CD4-positive, alpha-beta T cell (primary cell): ENCODE measurements around the gene ARID3A. TPM values are rescaled to one million over a fixed set of nuclear protein-coding genes. Genes with fewer than 3 reads are reported as not detected.

ENCODE experiments used
- ATAC-seq: fragments of 200-7000 bp; cut with Tn5 transposase; one replicate; pipeline ENCODE4 v1.10.0; 2022; ENCODE audit warnings: mild to moderate bottlenecking; ENCODE audit not compliant: poor library complexity
- CTCF ChIA-PET: fragments of 350-600 bp; sonication (Branson Sonifier 250); formaldehyde crosslinking; loops from one replicate; lab custom pipeline; 2021; ENCODE audit warnings: antibody characterized with exemption, inconsistent platforms; lab: Charles Lee
- POLR2A ChIA-PET: fragments of 350-600 bp; sonication (Branson Sonifier 250); formaldehyde crosslinking; loops from one replicate; lab custom pipeline; 2021; ENCODE audit warnings: antibody characterized with exemption, inconsistent platforms; lab: Charles Lee
- DNase-seq, 14 experiments: peaks; one replicate each; pipeline ENCODE4 v3.0.0-alpha.2; 2013 to 2020; ENCODE audit warnings: mixed read lengths in 2 of 14
- H3K27ac ChIP-seq, 2 donors: one replicate each; pipeline versions ENCODE4 v1.5.1 to v1.7.0; 2013; ENCODE audit warnings: low read length in 2 of 2, low read depth in 1 of 2, mild to moderate bottlenecking in 1 of 2
- H3K27me3 ChIP-seq, 2 experiments: 1 replicate in 1 of 2; 2 replicates in 1 of 2; pipeline versions ENCODE4 v1.6.1 to v1.7.0; 2013; ENCODE audit warnings: low read length in 2 of 2, control low read depth in 1 of 2, mild to moderate bottlenecking in 1 of 2, moderate library complexity in 1 of 2; ENCODE audit not compliant: insufficient read depth in 2 of 2, control insufficient read depth in 1 of 2
- H3K36me3 ChIP-seq: one replicate; pipeline ENCODE4 v1.6.1; 2013; ENCODE audit warnings: low read length, control low read depth; ENCODE audit not compliant: insufficient read depth
- H3K4me1 ChIP-seq: one replicate; pipeline ENCODE4 v1.6.1; 2013; ENCODE audit warnings: low read length, control low read depth; ENCODE audit not compliant: insufficient read depth
- H3K4me3 ChIP-seq: one replicate; pipeline ENCODE4 v1.5.1; 2013; ENCODE audit warnings: mild to moderate bottlenecking, low read length, moderate library complexity
- H3K9me3 ChIP-seq, 2 experiments: 1 replicate in 1 of 2; 2 replicates in 1 of 2; pipeline versions ENCODE4 v1.6.1 to v1.7.0; 2013; ENCODE audit warnings: low read length in 2 of 2, mild to moderate bottlenecking in 2 of 2, control low read depth in 1 of 2, moderate library complexity in 1 of 2; ENCODE audit not compliant: control insufficient read depth in 1 of 2, insufficient read depth in 1 of 2
- H3K27ac Mint-ChIP-seq: one replicate; pipeline ENCODE4 v1.8.0; 2020; ENCODE audit warnings: mixed read lengths
- H3K27me3 Mint-ChIP-seq: one replicate; pipeline ENCODE4 v1.8.0; 2021; ENCODE audit warnings: mixed read lengths
- H3K36me3 Mint-ChIP-seq: one replicate; pipeline ENCODE4 v1.8.0; 2021; ENCODE audit warnings: low read depth, mixed read lengths
- H3K4me1 Mint-ChIP-seq: one replicate; pipeline ENCODE4 v1.8.0; 2021; ENCODE audit warnings: low read depth, mixed read lengths
- H3K4me3 Mint-ChIP-seq: one replicate; pipeline ENCODE4 v1.8.0; 2020; ENCODE audit warnings: mild to moderate bottlenecking, mixed read lengths
- H3K9me3 Mint-ChIP-seq: one replicate; pipeline ENCODE4 v1.8.0; 2020; ENCODE audit warnings: mixed read lengths
- intact Hi-C, 2 experiments: fragments of 100-400 bp; cut with DNase I in 1 of 2; cut with micrococcal nuclease in 1 of 2; formaldehyde crosslinking; loops; one replicate each; pipeline versions ENCODE4 v1.15.1 to v1.9.0; 2023 to 2025; cut with DNase I, micrococcal nuclease
- total RNA-seq, 174 experiments: library from RNA in 2 of 174; stranded (reverse) in 2 of 174; gene quantifications; one replicate each; pipeline ENCODE4 v1.2.3 and lab custom pipeline; 2021 to 2026
- TF ChIP-seq, protein P1 (sequence below): fragments of 200-600 bp; IDR thresholded peaks from one replicate; pipeline ENCODE4 v1.8.0; 2022; ENCODE audit warnings: antibody characterized with exemption, mild to moderate bottlenecking

Gene ARID3A
- total RNA-seq, 2 experiments from 2014 or later: 3.7 to 4.1 TPM

DNA sequence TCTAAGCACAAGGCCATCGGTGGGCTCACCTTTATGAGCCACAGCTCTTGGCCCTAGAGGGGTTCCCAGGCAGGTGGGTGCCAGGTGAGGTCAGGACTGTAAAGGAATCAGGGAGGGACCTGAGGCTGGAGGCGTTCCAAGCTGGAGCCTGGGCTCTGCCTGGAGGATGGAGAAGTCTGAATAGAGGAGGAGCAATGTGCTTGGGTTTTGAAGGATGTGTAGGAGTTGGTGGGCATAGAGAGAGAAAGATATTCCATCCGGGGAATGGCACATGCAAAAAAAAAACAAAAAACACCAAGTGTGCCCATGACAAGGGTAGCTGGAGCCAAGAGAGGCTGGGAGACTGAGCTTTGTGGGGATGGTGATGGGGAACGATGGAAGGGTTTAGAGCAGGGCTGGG lies 76.8 kb downstream of the ARID3A start:
- H3K27me3 ChIP-seq: peaks cover 30 to 33% of the 10 kb centered on the region in 2 experiments
- H3K27me3 Mint-ChIP-seq: peaks cover 23% of the 10 kb centered on the region
- no peak overlapping the region for H3K27ac Mint-ChIP-seq
- no peaks in the 10 kb centered on the region for H3K9me3 Mint-ChIP-seq
- no peak overlapping the region for H3K4me3 Mint-ChIP-seq
- H3K4me3 ChIP-seq: no peak overlapping the region
- ATAC-seq (no peak), DNase-seq (no peak)
- peaks cover 6% of the 10 kb centered on the region for H3K4me1 Mint-ChIP-seq
- H3K36me3 ChIP-seq: no peaks in the 10 kb centered on the region
- ChIA-PET POLR2A (interaction anchor here (0.6 to 1.1 kb wide), 3 partner anchors 64 to 138 kb away, joined by 3 to 4 read pairs (median 4); partner anchors contain the start of gene ARHGAP45), CTCF (no interaction called here)
- TF ChIP-seq, protein P1, sequence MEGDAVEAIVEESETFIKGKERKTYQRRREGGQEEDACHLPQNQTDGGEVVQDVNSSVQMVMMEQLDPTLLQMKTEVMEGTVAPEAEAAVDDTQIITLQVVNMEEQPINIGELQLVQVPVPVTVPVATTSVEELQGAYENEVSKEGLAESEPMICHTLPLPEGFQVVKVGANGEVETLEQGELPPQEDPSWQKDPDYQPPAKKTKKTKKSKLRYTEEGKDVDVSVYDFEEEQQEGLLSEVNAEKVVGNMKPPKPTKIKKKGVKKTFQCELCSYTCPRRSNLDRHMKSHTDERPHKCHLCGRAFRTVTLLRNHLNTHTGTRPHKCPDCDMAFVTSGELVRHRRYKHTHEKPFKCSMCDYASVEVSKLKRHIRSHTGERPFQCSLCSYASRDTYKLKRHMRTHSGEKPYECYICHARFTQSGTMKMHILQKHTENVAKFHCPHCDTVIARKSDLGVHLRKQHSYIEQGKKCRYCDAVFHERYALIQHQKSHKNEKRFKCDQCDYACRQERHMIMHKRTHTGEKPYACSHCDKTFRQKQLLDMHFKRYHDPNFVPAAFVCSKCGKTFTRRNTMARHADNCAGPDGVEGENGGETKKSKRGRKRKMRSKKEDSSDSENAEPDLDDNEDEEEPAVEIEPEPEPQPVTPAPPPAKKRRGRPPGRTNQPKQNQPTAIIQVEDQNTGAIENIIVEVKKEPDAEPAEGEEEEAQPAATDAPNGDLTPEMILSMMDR: no peak
- H3K9me3 ChIP-seq: peaks cover 0 to 11% of the 10 kb centered on the region in 2 experiments
- peaks cover 16% of the 10 kb centered on the region for H3K4me1 ChIP-seq
- H3K27ac ChIP-seq: no peak overlapping the region
- H3K36me3 Mint-ChIP-seq: no peaks in the 10 kb centered on the region
- intact Hi-C loops: no loop called here

DNA sequence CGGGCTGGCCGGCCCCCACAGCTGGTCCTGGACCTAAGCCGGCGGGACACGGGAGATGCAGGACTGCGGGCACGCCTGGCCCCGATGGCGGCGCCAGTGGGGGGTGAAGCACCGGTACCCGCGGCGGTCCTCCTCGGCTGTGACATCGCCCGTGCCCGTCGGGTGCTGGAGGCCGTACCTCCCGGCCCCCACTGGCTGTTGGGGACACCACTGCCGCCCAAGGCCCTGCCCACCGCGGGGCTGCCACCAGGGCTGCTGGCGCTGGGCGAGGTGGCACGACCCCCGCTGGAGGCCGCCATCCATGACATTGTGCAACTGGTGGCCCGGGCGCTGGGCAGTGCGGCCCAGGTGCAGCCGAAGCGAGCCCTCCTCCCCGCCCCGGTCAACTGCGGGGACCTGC lies 77.4 kb downstream of the ARID3A start:
- Mint-ChIP-seq H3K4me3 (no peak overlapping the region), H3K36me3 (no peaks in the 10 kb centered on the region), H3K27ac (no peak overlapping the region), H3K4me1 (peaks cover 6% of the 10 kb centered on the region), H3K27me3 (peaks cover 17% of the 10 kb centered on the region), H3K9me3 (no peaks in the 10 kb centered on the region)
- H3K27me3 ChIP-seq: peaks cover 24 to 27% of the 10 kb centered on the region in 2 experiments
- H3K27ac ChIP-seq: no peak overlapping the region
- H3K4me1 ChIP-seq: peaks cover 16% of the 10 kb centered on the region
- H3K36me3 ChIP-seq: no peaks in the 10 kb centered on the region
- peaks cover 0 to 11% of the 10 kb centered on the region in 2 experiments for H3K9me3 ChIP-seq
- intact Hi-C loops: no loop called here
- TF ChIP-seq, protein P1: no peak
- no peak overlapping the region for H3K4me3 ChIP-seq
- DNase-seq: no peak
- no peak for ATAC-seq
- ChIA-PET POLR2A (interaction anchor here (0.6 to 1.1 kb wide), 3 partner anchors 64 to 139 kb away, joined by 3 to 4 read pairs (median 4); partner anchors contain the start of gene ARHGAP45), CTCF (no interaction called here)

DNA sequence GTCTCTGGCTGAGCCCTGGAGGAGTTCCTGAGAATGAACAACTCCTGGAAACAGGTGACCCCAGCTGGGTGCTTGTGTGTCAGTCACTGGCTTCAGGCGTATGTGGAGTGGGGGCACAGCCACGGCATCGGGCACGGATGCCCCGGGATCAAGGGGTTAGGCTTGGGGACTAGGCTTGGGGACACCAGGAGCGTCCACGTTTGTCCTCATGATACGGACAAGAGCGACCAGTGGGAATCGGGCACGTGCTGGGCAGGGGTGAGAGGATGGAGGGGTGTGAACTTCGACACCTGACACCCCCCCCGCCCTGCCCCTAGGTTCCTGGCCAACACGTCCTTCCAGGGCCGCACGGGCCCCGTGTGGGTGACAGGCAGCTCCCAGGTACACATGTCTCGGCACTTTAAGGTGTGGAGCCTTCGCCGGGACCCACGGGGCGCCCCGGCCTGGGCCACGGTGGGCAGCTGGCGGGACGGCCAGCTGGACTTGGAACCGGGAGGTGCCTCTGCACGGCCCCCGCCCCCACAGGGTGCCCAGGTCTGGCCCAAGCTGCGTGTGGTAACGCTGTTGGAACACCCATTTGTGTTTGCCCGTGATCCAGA lies 78.5 kb downstream of the ARID3A start:
- CTCF ChIA-PET: interaction anchor here (0.6 kb wide), 1 partner anchor 82 kb away, joined by 3 read pairs; no protein-coding TSS in a partner anchor
- POLR2A ChIA-PET: interaction anchor here (0.9 to 1.0 kb wide), 2 partner anchors 21 to 71 kb away, joined by 3 read pairs; partner anchors contain the start of gene WDR18

More for the DNA sequence above, 78.5 kb downstream of the ARID3A start:
- Histone ChIP-seq H3K27me3 (peaks cover 14 to 18% of the 10 kb centered on the region in 2 experiments), H3K9me3 (peaks cover 0 to 11% of the 10 kb centered on the region in 2 experiments), H3K36me3 (no peaks in the 10 kb centered on the region), H3K4me3 (no peak overlapping the region), H3K27ac (no peak overlapping the region), H3K4me1 (peaks cover 16% of the 10 kb centered on the region)
- TF ChIP-seq, protein P1: no peak
- Mint-ChIP-seq H3K4me1 (peaks cover under 1% of the 10 kb centered on the region), H3K9me3 (no peaks in the 10 kb centered on the region), H3K27me3 (peaks cover 9% of the 10 kb centered on the region), H3K4me3 (no peak overlapping the region), H3K36me3 (no peaks in the 10 kb centered on the region), H3K27ac (no peak overlapping the region)
- DNase-seq: no peak
- no peak for ATAC-seq
- intact Hi-C loops: no loop called here
